GM12892 (cell line): ENCODE results near the gene TRMT11.
A peak's percentile ranks its signal among the peaks of the same experiment; 100 is the strongest.
"Not testable (repeated sequence)": the region's sequence is repeated elsewhere in the genome, so short reads cannot be mapped to it uniquely, and the experiment has no call there.

Experiments used
- DNase-seq: peaks from one replicate; pipeline ENCODE4 v3.0.0; 2011; ENCODE audit not compliant: insufficient read length
- FAIRE-seq: peaks from 2 replicates; lab custom pipeline; 2011; peaks lifted over from hg19 to GRCh38; lab: Jason Lieb, UNC
- POLR2A ChIP-seq: IDR thresholded peaks from 2 replicates; pipeline ENCODE4 v1.6.1; 2011; ENCODE audit warnings: low read depth, low read length, control low read depth
- POLR2AphosphoS5 ChIP-seq: IDR thresholded peaks from 2 replicates; pipeline ENCODE4 v1.6.1; 2011; ENCODE audit warnings: low read depth, low read length, control low read depth
- TAF1 ChIP-seq: IDR thresholded peaks from 2 replicates; pipeline ENCODE4 v1.6.1; 2011; ENCODE audit warnings: low read depth, mild to moderate bottlenecking, control low read depth, low read length, borderline replicate concordance

TRMT11 gene

GRCh38 chr6:125948455-125948854, 37.9 kb upstream of the TRMT11 start:
- TF ChIP-seq TAF1 (no peak), POLR2AphosphoS5 (no peak), POLR2A (no peak)
- no peak for FAIRE-seq
- DNase-seq: no peak

DNA sequence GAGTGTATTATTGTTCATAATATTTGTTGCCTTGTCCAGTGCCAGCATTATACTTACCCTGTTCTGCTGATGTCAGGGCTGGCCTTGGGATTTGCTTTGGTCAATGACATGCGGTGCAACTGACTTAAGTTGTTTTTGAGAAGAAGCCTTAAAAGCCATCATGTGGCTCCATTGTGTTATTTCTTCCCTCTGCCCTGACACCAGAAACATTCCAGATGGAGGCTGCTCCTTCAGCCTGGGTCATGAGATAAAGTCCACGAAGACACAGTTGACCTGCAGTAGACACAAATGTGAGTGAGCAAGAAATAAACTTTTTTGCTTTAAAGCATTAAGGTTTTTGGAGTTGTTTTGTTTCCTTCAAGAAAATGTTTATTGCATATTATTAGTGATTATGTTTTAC, 37.3 kb upstream of the TRMT11 start:
- no peak for TF ChIP-seq TAF1
- TF ChIP-seq POLR2AphosphoS5: no peak
- no peak for TF ChIP-seq POLR2A
- DNase-seq (no peak), FAIRE-seq (no peak)

- TF ChIP-seq TAF1: no peak
- TF ChIP-seq POLR2AphosphoS5: no peak
- no peak for TF ChIP-seq POLR2A
- no peak for DNase-seq
- no peak for FAIRE-seq
These were observed 36.0 kb upstream of the TRMT11 start for GRCh38 chr6:125950293-125950692.

DNA sequence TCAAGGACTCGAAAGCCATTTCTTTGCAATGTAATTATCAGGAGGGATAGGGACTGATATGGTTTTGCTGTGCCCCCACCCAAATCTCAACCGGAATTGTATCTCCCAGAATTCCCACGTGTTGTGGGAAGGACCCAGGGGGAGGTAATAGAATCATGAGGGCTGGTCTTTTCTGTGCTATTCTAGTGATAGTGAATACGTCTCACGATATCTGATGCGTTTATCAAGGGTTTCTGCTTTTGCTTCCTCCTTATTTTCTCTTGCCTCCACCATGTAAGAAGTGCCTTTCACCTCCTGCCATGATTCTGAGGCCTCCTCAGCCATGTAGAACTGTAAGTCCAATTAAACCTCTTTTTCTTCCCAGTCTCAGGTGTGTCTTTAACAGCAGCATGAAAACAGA, 35.6 kb upstream of the TRMT11 start:
- not testable (repeated sequence) for FAIRE-seq

GRCh38 chr6:125951323-125951722, 35.0 kb upstream of the TRMT11 start:
- FAIRE-seq: no peak
- DNase-seq: no peak
- TF ChIP-seq POLR2AphosphoS5 (no peak), POLR2A (no peak), TAF1 (no peak)

More for the DNA sequence above, 35.6 kb upstream of the TRMT11 start:
- not testable (repeated sequence) for DNase-seq

DNA sequence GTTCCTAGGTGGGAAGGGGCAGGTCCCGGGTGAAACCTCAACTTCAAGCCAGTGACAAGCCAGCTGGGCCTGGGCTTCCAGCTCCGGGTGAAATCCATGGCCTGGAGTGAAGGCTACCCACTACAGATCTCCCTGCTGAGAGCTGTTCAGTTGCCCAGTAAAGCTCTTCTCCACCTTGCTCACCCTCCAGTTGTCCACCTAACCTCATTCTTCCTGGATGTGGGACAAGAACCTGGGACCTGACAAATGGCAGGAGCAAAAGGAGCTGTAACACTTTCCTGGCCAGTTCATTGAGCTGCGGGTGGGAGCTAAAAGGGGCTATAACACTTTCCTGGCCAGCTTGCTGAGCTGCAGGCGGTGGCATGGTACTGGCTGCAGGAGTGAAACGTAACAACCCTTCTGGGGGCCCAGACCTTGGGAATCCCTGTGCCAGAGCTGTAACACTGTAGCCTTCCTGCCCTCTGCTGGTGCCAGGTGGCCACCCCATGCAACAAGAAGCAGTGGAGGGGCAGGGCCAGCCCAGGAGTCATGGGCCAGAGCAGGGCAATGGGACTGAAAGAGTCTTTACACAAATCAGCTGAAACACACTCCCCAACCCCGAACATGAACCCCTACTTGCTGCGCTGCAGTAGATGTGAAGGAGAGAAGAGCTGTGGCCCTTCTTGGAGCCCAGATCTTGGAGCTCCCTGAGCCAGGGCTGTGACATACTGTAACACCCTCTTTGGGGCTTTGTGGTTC, 33.4 kb upstream of the TRMT11 start:
- TF ChIP-seq TAF1 (no peak), POLR2A (no peak), POLR2AphosphoS5 (no peak)
- DNase-seq: no peak
- no peak for FAIRE-seq

DNA sequence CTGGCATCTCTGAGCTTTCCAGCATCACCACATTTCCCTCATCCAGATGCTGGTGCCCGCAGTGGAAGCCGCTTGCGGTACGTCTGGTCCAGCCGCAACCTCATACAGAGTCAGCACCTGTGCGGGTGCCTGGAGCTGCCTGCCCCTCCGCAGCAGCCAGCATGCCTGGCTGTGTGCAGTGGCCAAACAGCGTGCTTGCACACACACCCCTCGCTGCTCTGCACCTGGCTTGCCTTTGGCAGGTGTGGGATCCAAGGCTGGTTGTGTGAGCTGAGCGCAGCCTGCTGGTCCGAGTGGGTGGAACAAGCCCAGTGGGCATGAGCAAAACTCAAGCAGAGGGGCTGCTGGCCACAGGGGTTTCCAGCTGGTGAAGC, 32.9 kb upstream of the TRMT11 start:
- FAIRE-seq (no peak), DNase-seq (no peak)
- TF ChIP-seq TAF1 (no peak), POLR2AphosphoS5 (no peak), POLR2A (no peak)

DNA sequence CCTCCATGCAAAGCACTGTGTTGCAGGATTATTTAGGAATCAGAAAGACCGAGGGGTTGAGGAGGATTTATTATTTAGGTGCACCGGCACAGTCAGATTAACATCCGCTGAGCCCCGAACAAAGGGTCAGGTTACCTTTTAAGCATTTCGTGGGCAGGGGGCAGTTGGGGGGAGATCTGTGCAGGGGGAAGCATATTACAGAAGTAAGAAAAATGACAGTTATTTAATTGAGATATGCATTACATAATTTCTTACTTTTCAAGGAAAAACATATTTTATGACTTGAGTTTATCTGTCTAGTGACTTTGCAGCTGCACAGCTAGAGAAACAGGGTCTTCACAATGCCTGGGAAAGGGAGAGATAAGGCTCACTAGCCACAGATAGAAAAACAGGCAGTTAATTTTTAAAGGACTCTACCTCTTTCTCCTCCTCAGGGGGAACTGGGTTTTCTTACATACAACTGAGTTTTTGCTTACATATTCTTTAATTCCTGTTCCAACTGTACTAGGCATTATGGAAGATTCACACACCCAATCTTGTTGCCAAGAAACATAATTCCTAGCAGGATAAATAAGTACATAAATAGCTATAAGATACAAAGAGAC, 31.5 kb upstream of the TRMT11 start:
- TF ChIP-seq POLR2A: no peak
- TF ChIP-seq TAF1: no peak
- TF ChIP-seq POLR2AphosphoS5: no peak
- FAIRE-seq: no peak

DNA sequence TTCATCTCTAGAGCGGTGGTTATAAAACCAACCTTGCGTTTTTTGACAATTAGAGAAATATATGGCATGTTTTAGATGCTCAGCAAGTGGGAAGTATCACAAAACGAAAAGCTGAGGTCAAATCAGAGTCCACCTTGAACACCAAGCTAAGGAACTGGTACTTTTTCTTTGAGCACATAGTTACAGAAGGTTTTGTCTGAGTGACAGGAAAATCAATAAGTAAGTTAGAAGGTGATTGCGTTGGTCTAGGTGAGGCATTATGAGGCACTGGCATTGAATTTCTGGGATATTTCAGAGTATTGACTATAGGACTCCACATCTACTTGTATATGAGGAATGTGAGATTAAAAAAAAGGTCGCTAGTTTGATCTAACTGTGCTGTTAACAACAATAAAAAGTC, 30.4 kb upstream of the TRMT11 start:
- FAIRE-seq (no peak), DNase-seq (no peak)
- TF ChIP-seq POLR2A (no peak), POLR2AphosphoS5 (no peak), TAF1 (no peak)

More for the DNA sequence above, 31.5 kb upstream of the TRMT11 start:
- no peak for DNase-seq

- peak; percentile 98 for FAIRE-seq
These were observed 29.6 kb upstream of the TRMT11 start, which contains the start of gene HINT3 for GRCh38 chr6:125956506-125957390. HINT3 (plus strand) TSS chr6:125956770; CDS start chr6:125956978, 208 bp downstream.

GRCh38 chr6:125957391-125957693, 29.0 kb upstream of the TRMT11 start:
- TF ChIP-seq TAF1 (no peak), POLR2AphosphoS5 (no peak), POLR2A (no peak)
- FAIRE-seq (no peak), DNase-seq (no peak)

More at GRCh38 chr6:125956506-125957390, 29.6 kb upstream of the TRMT11 start, which contains the start of gene HINT3:
- TF ChIP-seq TAF1 (0 out of 2 replicates have a peak, but pooled peaks have one; percentile 57), POLR2A (peak; percentile 57; the same call in 1 of the 2 replicates), POLR2AphosphoS5 (0 out of 2 replicates have a peak, but pooled peaks have one; percentile 44)
- DNase-seq: peak; percentile 83

DNA sequence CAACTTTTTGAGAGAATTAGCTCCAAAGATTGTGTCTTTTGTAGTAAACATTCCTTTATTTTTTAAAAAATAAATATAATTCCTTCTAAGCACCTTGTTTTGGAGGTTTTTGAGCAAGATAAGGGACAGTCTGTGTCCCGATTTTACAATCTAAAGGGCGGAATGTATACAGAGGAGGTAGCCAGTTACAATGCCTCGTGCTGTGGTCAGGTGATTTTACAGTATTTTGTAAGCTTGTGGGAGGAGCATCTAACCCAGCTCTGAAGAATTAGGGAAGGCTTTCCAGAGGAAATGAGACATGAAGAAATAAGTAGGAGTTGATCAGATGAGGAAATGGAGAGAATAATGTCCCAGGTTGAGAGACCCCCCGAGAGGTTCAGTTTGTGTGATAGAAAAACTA, 28.5 kb upstream of the TRMT11 start:
- DNase-seq (no peak), FAIRE-seq (peak; percentile 17)
- TF ChIP-seq TAF1 (no peak), POLR2A (no peak), POLR2AphosphoS5 (no peak)
